ENCODE results near the gene HPCAL1. TPM values are rescaled to one million over a fixed set of nuclear protein-coding genes. Genes with fewer than 3 reads are reported as not detected.
"Not testable (repeated sequence)": the region's sequence is repeated elsewhere in the genome, so short reads cannot be mapped to it uniquely, and the experiment has no call there.

The HPCAL1 gene
- total RNA-seq, 1 donor from 2014 or later: 9.0 TPM

GRCh38 chr2:10453905-10454298, 151.2 kb downstream of the HPCAL1 start:
- no peak for FAIRE-seq
- TF ChIP-seq CTCF (IDR thresholded peaks at IDR 0.05; ENCODE audit: insufficient read depth, low read length, severe bottlenecking): no peak

GRCh38 chr2:10454505-10454904, 151.8 kb downstream of the HPCAL1 start:
- no peak for DNase-seq (ENCODE audit: low read depth)
- TF ChIP-seq CTCF (IDR thresholded peaks at IDR 0.05; ENCODE audit: insufficient read depth, low read length, severe bottlenecking): no peak
- H3K36me3 ChIP-seq (ENCODE audit: control insufficient read depth, insufficient read depth, low read length): no peaks in the 10 kb centered on the region
- no peak overlapping the region for H3K4me3 ChIP-seq (ENCODE audit: low read depth, low read length)
- FAIRE-seq: no peak
- no peaks in the 10 kb centered on the region for H3K27me3 ChIP-seq (ENCODE audit: control insufficient read depth, insufficient read depth, low read length)

More at GRCh38 chr2:10453905-10454298, 151.2 kb downstream of the HPCAL1 start:
- DNase-seq (ENCODE audit: low read depth): peak; percentile 69
- H3K36me3 ChIP-seq (ENCODE audit: control insufficient read depth, insufficient read depth, low read length): no peaks in the 10 kb centered on the region
- H3K27me3 ChIP-seq (ENCODE audit: control insufficient read depth, insufficient read depth, low read length): no peaks in the 10 kb centered on the region
- H3K4me3 ChIP-seq (ENCODE audit: low read depth, low read length): no peak overlapping the region

- not testable (repeated sequence) for H3K36me3 ChIP-seq (ENCODE audit: control insufficient read depth, insufficient read depth, low read length); H3K27me3 ChIP-seq (ENCODE audit: control insufficient read depth, insufficient read depth, low read length); DNase-seq (ENCODE audit: low read depth); FAIRE-seq; H3K4me3 ChIP-seq (ENCODE audit: low read depth, low read length)
Observed at GRCh38 chr2:10457195-10457594, 154.5 kb downstream of the HPCAL1 start.

GRCh38 chr2:10457846-10458598, 155.3 kb downstream of the HPCAL1 start:
- Histone ChIP-seq H3K27me3 (ENCODE audit: control insufficient read depth, insufficient read depth, low read length) (no peaks in the 10 kb centered on the region), H3K4me3 (ENCODE audit: low read depth, low read length) (no peak overlapping the region), H3K36me3 (ENCODE audit: control insufficient read depth, insufficient read depth, low read length) (no peaks in the 10 kb centered on the region)
- FAIRE-seq (no peak), DNase-seq (ENCODE audit: low read depth) (peak; percentile 62)
- TF ChIP-seq CTCF (IDR thresholded peaks at IDR 0.05; ENCODE audit: insufficient read depth, low read length, severe bottlenecking): no peak

GRCh38 chr2:10460366-10460796, 157.7 kb downstream of the HPCAL1 start:
- no peak for DNase-seq (ENCODE audit: low read depth)
- Histone ChIP-seq H3K27me3 (ENCODE audit: control insufficient read depth, insufficient read depth, low read length) (no peaks in the 10 kb centered on the region), H3K36me3 (ENCODE audit: control insufficient read depth, insufficient read depth, low read length) (no peaks in the 10 kb centered on the region), H3K4me3 (ENCODE audit: low read depth, low read length) (no peak overlapping the region)
- FAIRE-seq: no peak
- TF ChIP-seq CTCF (IDR thresholded peaks at IDR 0.05; ENCODE audit: insufficient read depth, low read length, severe bottlenecking): no peak

GRCh38 chr2:10462178-10463083, 159.7 kb downstream of the HPCAL1 start:
- Histone ChIP-seq H3K36me3 (ENCODE audit: control insufficient read depth, insufficient read depth, low read length) (no peaks in the 10 kb centered on the region), H3K27me3 (ENCODE audit: control insufficient read depth, insufficient read depth, low read length) (no peaks in the 10 kb centered on the region), H3K4me3 (ENCODE audit: low read depth, low read length) (no peak overlapping the region)
- TF ChIP-seq CTCF (IDR thresholded peaks at IDR 0.05; ENCODE audit: insufficient read depth, low read length, severe bottlenecking): no peak
- FAIRE-seq (no peak), DNase-seq (ENCODE audit: low read depth) (no peak)

Data from bronchial epithelial cell (primary cell).